Measurements from ENCODE around the gene C10orf120.

DNA sequence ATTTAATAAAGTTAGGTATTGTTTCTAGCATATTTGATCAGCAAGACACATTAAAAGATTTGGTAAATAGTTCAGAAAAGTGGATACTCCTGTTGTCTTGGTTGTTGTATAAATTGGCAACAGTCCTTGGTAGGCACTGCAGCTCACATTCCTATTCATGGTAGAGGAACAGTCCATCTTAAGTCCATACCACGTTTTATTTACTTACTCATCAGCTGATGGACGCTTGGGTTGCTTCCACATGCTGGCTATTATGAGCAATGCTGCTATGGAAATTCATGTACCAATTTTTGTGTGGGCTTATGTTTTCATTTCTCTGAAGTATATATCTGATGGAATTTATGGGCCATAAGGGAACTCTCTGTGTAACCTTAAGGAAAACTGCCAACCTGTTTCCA lies 43.3 kb downstream of the C10orf120 start:
- TF ChIP-seq, protein P1, sequence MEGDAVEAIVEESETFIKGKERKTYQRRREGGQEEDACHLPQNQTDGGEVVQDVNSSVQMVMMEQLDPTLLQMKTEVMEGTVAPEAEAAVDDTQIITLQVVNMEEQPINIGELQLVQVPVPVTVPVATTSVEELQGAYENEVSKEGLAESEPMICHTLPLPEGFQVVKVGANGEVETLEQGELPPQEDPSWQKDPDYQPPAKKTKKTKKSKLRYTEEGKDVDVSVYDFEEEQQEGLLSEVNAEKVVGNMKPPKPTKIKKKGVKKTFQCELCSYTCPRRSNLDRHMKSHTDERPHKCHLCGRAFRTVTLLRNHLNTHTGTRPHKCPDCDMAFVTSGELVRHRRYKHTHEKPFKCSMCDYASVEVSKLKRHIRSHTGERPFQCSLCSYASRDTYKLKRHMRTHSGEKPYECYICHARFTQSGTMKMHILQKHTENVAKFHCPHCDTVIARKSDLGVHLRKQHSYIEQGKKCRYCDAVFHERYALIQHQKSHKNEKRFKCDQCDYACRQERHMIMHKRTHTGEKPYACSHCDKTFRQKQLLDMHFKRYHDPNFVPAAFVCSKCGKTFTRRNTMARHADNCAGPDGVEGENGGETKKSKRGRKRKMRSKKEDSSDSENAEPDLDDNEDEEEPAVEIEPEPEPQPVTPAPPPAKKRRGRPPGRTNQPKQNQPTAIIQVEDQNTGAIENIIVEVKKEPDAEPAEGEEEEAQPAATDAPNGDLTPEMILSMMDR (conservative IDR thresholded peaks at IDR 0.05; ENCODE audit: low read length), result no peak
- no peak for TF ChIP-seq EZH2phosphoT487 (IDR thresholded peaks at IDR 0.05; ENCODE audit: borderline replicate concordance)
